ENCODE measurements around the gene MRPL57.
"Not testable (repeated sequence)": the region's sequence is repeated elsewhere in the genome, so short reads cannot be mapped to it uniquely, and the experiment has no call there.

The MRPL57 gene

GRCh38 chr13:21197606-21198225 is 21.3 kb downstream of the MRPL57 start:
- not testable (repeated sequence) for DNase-seq

GRCh38 chr13:21198391-21198790 is 21.9 kb downstream of the MRPL57 start:
- DNase-seq, result peak; percentile 80 to 90

DNA sequence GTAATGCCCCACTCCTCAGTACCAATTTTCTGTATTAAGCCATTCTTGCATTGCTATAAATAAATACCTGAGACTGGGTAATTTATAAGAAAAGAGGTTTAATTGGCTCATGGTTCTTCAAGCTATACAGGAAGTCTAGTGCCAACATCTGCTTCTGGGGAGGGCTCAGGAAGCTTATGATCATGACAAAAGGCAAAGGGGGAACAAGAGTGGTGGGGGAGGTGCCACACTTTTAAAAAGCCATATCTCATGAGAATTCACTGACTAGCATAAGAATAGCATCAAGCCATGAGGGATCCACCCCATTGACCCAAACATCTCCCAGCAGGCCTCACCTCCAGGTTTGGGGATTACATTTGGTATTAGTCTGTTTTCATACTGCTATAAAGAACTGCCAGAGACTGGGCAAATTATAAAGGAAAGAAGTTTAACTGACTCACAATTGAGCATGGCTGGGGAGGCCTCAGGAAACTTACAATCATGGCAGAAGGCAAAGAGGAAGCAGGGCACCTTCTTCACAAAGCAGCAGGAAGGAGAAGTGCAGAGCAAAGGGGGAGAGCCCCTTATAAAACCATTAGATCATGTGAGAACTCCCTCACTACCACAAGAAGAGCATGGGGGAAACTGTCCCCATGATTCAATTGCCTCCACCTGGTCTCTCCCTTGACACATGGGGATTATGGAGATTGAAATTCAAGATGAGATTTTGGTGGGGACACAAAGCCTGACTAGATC is 25.2 kb downstream of the MRPL57 start:
- not testable (repeated sequence) for DNase-seq

DNA sequence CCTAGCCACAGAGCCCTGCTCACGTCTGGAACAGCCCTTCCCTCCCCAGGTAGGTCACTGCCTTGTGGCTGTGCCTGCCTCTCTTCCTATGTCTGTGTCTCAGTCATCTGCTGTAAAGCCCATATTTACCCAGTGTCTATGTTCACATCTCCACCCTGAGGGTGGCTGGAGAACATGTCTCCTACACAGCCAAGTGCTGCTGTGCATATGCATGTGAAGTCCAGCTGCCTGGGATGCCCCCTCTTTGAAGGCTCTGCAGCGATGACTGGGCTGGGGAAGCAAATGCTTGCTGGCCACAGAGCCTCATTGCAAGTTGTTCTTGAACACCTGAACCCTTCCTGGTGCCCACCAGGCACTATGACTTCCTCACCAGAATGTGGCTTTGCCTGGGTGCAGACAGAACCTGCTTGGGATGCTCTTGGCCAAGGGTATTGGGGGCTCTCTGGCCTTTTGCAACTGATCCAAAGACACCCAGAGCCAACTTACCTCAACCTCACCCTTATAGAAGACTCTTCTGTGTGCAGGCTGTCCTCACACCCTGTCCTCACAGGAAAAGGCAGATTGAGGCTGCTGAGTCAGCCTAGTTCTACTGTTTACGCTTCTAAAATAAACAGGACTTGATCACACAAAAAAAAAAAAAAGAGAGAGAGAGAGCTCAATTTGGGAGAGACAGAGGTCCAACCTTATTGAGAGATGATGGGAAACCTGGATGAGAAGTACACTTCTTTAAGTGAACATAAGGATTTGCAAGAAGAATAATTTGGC is 26.5 kb downstream of the MRPL57 start:
- no peak for DNase-seq

DNA sequence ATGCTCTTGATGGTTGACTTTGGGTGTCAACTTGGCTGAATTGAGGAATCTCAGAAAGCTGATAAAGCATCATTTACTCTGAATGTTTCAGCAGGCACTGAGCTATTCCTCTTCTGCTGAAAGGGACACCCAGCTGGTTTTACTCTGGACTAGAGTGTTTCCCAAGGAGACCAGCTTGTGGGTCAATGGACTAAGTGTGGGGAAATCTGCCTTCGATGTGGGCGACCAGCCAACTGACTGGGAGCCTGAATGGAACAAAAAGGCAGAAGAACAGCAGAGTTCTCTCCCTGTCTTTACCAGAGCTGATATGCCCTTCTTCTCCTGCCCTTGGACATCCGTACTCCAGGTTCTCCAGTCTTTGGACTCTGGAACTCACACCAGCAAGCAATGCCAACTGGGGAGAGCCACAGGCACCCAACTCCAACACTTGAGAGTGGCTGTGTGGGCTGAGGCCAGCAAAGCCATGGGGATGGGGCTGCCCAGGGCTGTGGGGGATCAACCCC is 32.2 kb downstream of the MRPL57 start:
- no peak for DNase-seq

GRCh38 chr13:21212138-21212775 is 35.8 kb downstream of the MRPL57 start:
- DNase-seq, result no peak

DNA sequence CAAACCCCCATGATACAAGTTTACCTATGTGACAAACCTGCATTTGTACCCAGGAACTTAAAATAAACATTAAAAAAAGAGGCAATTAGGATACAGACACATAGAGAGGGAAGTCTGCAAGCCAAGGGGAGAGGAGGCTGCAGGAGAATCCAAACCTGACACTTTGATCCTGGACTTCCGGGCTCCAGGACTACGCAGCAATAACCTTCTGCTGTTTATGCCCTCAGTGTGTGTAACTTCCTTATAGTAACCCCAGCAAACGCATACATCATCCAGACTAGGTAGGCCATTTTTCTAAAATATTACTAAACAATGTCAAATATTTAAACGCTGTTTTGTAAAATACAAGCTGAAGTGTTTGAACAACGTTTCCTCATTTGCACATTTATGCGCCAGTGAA is 39.0 kb downstream of the MRPL57 start:
- DNase-seq, result not testable (repeated sequence)

- DNase-seq, result no peak
Observed at GRCh38 chr13:21216332-21216731, 39.9 kb downstream of the MRPL57 start.

DNA sequence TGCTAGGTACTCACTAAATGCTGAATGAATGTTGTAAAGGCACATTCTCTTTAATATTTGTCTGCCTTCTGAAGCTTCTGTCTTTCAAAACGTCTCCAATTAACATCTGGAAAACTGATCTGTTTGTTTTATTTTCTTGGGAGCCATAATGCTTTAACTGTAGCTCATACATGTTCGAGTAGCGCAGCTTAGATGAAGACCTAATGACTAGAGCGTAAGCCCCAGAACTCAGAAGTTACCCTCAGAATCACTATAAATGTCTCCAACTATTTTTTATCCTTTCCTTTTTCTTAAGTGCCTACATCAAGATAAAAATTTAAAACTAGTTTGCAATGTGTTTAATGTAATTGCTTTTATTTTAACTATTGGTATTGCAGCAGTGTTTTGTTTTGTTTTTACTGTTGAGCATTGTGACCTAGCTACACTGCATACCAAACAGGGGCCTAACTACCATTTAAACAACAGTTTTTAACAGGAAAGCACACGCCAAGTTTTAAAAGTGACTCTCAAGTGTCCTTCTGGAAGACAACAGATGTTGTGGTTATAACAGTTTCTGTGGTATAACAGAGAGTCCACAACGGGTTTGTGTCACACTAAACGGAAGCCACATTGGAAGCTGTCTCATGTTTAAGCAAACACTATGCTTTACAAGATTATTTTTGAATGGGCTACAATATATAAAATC is 42.0 kb downstream of the MRPL57 start:
- DNase-seq, result peak in 1 of 2 experiments; percentile 65

DNA sequence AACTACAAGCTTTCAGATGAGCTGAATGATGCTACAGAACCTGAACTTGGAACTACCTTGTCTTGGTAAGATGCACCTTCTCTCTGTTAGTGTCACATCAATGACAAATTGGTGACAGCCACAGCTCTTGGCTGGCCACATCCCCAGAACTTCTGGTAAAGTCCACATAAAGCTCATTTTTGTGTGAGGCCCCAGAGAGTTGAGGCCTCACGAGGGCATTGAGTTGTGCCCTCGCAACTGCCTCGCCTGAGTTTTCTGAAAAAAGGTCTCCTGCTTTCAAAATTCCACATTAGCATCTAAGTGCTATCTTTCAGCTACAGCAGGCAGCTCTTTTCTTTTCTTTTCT is 42.6 kb downstream of the MRPL57 start:
- DNase-seq, result no peak

DNA sequence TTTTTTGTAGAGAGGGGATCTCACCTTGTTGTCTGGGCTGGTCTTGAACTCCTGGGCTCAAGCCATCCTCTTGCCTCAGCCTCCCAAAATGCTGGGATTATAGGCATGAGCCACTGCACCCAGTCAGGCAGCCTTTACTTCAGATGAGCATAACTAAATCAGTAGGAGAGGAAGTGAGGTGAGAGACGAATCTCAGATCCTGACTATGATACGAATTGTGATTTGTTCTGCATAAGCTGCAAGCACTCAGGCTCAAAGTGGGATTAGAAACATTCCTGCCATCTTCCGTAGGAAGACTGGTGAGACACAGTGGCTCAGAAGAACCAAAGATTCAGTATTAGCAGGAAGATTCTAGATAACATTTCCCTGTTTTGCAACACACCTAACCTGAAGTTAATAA is 43.3 kb downstream of the MRPL57 start:
- DNase-seq, result not testable (repeated sequence)

- no peak for DNase-seq
Observed at GRCh38 chr13:21221268-21221667, 44.8 kb downstream of the MRPL57 start.

DNA sequence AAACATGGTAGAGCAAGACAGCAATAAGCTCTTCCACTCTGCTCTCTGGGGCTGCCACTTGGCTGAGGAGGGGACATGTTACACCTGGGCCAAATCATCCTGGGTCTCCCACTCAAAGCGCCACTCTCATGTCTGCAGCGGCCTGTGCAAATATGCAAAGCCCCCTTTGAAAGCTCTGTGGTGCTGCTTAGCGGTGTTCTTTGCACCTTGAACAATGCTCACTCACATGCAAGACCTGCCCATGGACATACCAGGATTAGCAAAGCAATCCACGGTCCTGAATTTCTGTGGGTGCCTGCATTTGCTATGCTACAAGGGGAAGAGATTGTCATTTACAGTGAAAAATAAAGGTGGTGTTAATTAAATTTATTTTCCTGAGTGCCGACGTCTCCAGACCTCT is 48.6 kb downstream of the MRPL57 start:
- no peak for DNase-seq

DNA sequence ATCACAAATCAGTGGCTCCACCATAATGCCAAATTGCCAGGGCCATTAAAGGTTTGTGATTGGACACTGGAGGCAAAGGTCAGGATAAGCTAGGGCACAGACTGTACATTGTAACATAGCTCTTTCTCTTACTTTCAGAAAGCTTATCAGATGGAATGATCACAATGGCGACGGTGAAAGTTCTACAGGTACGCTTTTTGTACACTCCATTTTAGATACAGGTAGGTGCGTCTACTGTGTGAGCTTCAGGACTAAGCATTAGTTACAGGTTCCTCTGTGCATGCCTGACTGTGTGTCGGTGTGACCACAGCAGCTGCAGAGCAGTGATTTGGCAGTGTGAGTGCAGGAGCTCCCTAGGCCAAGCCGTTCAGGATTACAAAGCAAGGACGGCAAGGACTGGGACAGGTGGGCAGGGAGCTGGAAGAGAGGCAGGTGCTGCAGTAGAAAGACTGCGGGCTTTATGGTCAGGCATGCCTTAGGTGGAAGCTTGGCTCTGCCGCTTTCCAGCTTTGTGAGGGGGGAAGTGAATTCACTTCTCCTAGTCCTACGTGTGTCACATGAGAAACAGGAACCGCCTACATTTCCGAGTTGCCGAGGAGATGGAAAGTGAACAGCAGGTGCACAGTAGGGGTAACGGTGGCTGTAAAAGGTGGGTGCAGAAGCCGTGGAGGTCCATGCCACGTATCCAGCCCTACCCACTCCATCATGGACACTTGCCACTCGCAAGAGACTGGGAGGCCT is 49.6 kb downstream of the MRPL57 start:
- DNase-seq, result no peak

- DNase-seq, result no peak
Observed at GRCh38 chr13:21227917-21228316, 51.5 kb downstream of the MRPL57 start.

Data from NCI-H524 (cell line).